ENCODE results near the gene TLL1. TPM values are rescaled to one million over a fixed set of nuclear protein-coding genes. Genes with fewer than 3 reads are reported as not detected.

Gene TLL1
- total RNA-seq, 2 experiments from 2014 or later, result 0.44 to 3.9 TPM

GRCh38 chr4:165867961-165868360 is 5.1 kb upstream of the TLL1 start:
- ChIA-PET POLR2A (interaction anchor here (0.6 to 1.2 kb wide), 3 partner anchors 11 to 47 kb away, joined by 3 to 4 read pairs (median 3); no protein-coding TSS in a partner anchor), CTCF (ENCODE audit: unreplicated experiment) (no interaction called here)
- intact Hi-C loops (cut with micrococcal nuclease; ENCODE audit: unreplicated experiment), result loop anchor here (10.0 kb wide), 1 partner anchor 333 kb away; no protein-coding TSS in a partner anchor
- no peak for DNase-seq (ENCODE audit: low spot score)
- no peak overlapping the region for H3K4me2 ChIP-seq (ENCODE audit: low read length)
- BruUV-seq (replicated peaks), result no TSS peak
- no peak overlapping the region for H3K4me3 ChIP-seq (ENCODE audit: low read depth, low read length, poor library complexity, severe bottlenecking)
- H3K36me3 ChIP-seq (ENCODE audit: insufficient read depth, low read length), result no peaks in the 10 kb centered on the region
- no peak overlapping the region for H2AFZ ChIP-seq (ENCODE audit: low read length)
- TF ChIP-seq EZH2phosphoT487 (IDR thresholded peaks at IDR 0.05; ENCODE audit: borderline replicate concordance, low read depth, low read length) (no peak), CTCF (conservative IDR thresholded peaks at IDR 0.05; ENCODE audit: low read length) (no peak)
- H3K9me3 ChIP-seq (ENCODE audit: low read length), result no peaks in the 10 kb centered on the region
- H4K20me1 ChIP-seq (ENCODE audit: insufficient read depth, low read length), result no peaks in the 10 kb centered on the region
- H3K79me2 ChIP-seq (ENCODE audit: insufficient read depth, low read depth, low read length), result no peaks in the 10 kb centered on the region
- H3K9me2 ChIP-seq (ENCODE audit: insufficient read depth, low read length), result no peaks in the 10 kb centered on the region
- H3K27ac ChIP-seq (ENCODE audit: low read depth, low read length, poor library complexity, severe bottlenecking), result no peak overlapping the region
- H3K4me1 ChIP-seq (ENCODE audit: insufficient read depth, low read length, poor library complexity, severe bottlenecking), result no peaks in the 10 kb centered on the region

GRCh38 chr4:165873298-165874071 is 448 bp downstream of the TLL1 start:
- DNase-seq (ENCODE audit: low spot score), result no peak

More at GRCh38 chr4:165873298-165874071, 448 bp downstream of the TLL1 start:
- Histone ChIP-seq H3K36me3 (ENCODE audit: insufficient read depth, low read length) (no peaks in the 10 kb centered on the region), H3K27ac (ENCODE audit: low read depth, low read length, poor library complexity, severe bottlenecking) (no peak overlapping the region), H4K20me1 (ENCODE audit: insufficient read depth, low read length) (no peaks in the 10 kb centered on the region), H3K4me1 (ENCODE audit: insufficient read depth, low read length, poor library complexity, severe bottlenecking) (no peaks in the 10 kb centered on the region), H3K4me2 (ENCODE audit: low read length) (no peak overlapping the region), H3K4me3 (ENCODE audit: low read depth, low read length, poor library complexity, severe bottlenecking) (no peak overlapping the region), H3K9me3 (ENCODE audit: low read length) (no peaks in the 10 kb centered on the region), H3K79me2 (ENCODE audit: insufficient read depth, low read depth, low read length) (no peaks in the 10 kb centered on the region), H3K9me2 (ENCODE audit: insufficient read depth, low read length) (no peaks in the 10 kb centered on the region), H2AFZ (ENCODE audit: low read length) (no peak overlapping the region)
- ChIA-PET CTCF (ENCODE audit: unreplicated experiment) (no interaction called here), POLR2A (no interaction called here)
- TF ChIP-seq CTCF (conservative IDR thresholded peaks at IDR 0.05; ENCODE audit: low read length) (no peak), EZH2phosphoT487 (IDR thresholded peaks at IDR 0.05; ENCODE audit: borderline replicate concordance, low read depth, low read length) (no peak)
- intact Hi-C loops (cut with micrococcal nuclease; ENCODE audit: unreplicated experiment), result no loop called here
- BruUV-seq (replicated peaks), result no TSS peak
